HG03342 (cell line): ENCODE results near the gene HERC3.

Experiments used
- ATAC-seq: cut with Tn5 transposase; IDR thresholded peaks from one replicate; pipeline ENCODE4 v1.9.1; 2021; ENCODE audit warnings: mild to moderate bottlenecking, moderate library complexity; ENCODE audit not compliant: unreplicated experiment

HERC3 gene

DNA sequence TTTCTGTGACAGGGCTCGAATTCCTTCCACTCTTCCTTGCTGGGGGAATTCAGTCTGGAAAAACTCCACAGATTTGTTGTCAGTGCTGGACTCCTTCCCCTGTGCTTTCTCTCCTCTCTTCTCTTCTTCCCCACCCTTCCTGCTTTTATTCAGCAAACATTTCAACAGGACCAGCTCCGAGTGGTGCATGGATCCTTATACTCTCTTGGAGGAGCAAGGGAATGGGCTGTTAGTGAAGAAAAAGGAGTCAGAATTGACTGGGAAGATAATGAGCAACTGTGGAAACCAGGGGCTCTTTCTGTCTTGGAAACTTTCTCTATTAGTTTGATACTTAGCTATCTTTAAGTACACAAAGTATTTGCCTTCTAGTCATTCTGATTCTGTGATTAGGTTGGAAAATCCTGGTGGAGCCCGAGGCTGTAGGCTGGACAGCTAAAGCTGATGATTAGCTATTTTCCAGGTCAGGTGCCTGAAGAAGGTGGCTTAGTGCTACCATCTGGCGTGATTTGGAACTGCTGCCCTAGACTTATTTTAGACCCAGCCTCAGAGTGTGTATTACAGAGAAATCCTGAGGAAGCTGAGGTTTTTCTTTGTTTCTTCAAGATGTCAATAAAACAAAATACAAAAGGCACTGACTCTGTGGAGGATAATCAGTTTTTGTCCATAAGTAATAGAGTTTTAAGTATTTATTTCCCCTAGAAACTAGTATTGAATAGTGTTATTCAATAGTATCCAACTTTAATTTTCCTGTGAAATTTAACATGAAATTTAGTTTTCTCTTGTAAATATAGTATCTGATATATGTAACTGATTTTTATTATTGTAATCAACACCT, 67.0 kb downstream of the HERC3 start:
- peak; percentile 94 for ATAC-seq

DNA sequence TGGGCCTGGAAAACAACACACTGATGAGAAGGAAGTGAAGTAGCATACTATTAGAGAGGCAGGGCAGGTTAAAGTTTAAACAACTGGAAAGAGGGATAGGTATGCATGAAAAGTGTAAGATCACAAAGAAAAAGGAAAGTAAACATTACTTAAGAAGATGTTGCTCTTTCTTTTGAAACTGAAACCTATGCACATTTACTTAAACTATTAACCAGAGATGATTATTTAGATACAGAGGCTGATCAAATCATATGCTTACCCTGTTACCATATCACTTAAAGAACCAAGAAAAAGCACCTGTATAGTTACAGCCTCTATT, 67.6 kb downstream of the HERC3 start:
- ATAC-seq: no peak

DNA sequence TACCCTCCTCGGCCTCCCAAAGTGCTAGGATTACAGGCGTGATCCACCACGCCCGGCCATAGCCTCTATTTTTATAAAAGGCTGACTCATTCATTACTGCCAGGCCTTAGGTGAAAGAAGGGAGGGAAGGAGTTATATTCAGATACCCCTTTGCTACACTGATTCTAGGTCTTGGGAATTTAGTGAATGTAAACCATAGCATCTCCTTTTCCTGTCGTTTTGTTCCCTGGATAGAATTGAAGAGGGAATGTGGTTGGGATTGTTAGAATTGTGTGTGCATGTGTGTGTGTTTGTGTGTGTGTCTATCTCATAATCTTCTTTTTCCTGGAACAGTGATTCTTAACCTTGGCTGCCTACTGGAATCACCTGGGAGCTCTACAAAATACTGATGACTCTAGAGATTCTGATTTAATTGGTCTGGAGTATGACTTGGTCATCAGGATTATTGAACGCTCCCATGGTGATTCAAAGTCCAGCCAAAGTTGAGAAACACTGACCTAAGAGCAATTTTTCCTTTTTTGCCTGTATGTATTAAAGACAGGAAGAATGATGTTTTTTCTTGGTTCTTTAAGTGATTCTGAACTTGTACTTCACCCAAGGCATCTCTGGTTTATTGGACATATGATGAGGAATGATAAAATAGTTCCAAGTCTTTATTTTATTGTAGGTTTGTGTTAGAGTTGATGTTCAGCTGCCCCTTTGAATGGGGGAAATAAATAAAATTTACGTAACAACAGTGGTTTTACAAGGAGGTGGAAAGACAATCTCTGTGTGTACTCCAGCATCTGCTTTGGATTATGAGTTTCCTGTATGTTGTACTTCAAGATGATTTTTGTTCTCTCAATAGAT, 68.4 kb downstream of the HERC3 start:
- ATAC-seq: no peak

DNA sequence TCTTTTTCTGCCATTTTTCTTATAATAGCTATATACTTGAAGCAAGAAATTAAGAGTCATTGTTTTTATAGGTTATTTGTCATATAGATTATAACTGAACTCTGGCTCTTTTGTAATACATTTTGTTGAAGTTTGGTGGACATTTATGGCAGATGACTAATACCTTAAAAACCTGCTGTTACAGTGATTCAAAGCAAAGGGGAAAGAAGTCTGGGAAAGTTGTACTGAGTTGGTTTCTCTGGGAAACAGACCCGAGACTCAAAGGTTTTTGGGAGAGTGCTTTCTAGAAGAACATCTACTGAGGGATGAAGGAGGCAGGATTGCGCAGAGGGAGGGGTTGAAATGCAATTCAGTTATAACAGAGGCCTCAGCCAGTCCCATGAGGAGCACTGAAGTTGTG, 69.5 kb downstream of the HERC3 start:
- ATAC-seq: no peak

DNA sequence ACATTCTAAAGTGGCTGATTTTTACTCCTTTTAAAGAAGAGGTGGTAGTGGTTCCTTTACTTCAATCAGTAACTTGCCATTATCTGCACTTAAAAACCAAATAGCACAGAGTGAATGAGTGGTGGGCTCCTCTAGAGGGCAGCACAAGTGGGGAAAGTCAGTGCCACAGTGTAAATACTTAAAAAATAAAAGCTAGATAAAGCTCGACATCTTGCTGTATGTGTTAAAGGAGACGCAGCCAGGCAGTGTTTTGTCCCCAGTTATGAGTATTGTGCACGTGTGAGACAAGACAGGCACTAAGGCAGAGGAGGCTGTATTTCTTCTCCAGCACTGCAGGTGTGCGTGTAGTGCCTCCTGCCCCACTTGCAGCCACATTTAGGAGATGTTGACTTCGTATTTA, 80.7 kb downstream of the HERC3 start:
- peak; percentile 77 for ATAC-seq

DNA sequence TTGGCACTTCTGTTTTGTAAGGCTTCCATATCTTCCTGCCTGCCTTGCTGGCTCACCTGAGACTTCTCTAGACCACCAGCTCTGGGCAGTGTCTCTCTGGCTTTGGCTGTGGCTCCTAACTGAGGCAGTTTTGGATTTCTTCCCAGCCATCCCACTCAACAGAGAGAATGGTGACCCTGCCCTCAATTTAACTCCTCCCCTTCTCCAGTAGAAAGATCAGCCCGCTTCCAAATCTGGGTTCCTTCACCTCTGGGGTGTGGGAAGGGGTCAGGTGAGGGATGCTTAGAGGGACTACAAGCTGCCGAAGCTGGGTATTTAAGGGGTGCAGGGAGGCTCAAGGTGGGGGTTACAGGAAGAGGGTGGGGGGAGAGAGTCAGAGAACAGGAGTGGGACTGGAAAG, 81.6 kb downstream of the HERC3 start:
- ATAC-seq: no peak

DNA sequence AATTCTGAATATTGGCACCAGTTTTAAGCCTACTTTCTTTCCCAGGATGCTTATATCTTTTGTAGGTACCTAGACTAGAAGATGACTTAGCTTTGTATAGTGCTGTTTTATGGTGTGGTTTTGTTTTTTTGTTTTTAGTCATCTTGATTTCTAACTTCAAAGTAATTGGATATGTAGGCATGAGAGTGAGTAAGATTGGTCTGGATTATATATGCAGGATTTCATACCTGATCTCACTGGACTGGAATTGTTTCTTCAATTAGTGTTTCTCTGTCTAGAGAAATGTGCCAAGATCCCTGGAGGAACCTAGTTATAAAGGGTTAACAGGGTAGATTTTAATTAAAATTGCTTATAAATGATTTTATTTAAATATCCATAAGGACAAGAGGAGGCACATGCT, 82.3 kb downstream of the HERC3 start:
- ATAC-seq: no peak

DNA sequence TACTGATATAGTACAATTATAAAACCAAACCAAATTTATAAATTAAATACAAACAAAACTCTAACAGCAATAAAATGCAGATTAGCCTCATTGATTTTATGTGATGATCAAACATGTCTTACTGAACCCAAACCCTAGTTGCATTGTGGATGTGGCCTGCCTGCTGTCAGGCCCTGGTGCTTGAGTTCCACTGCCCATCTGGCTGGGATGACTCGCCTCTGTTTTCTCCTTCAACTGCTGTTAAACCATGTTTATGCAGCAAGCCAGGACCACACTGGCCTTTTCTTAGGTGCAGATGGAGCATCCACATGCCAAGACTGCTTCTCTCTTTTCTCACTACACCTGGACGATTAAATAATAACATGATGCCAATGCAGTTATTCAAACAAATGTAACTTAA, 82.7 kb downstream of the HERC3 start:
- no peak for ATAC-seq

DNA sequence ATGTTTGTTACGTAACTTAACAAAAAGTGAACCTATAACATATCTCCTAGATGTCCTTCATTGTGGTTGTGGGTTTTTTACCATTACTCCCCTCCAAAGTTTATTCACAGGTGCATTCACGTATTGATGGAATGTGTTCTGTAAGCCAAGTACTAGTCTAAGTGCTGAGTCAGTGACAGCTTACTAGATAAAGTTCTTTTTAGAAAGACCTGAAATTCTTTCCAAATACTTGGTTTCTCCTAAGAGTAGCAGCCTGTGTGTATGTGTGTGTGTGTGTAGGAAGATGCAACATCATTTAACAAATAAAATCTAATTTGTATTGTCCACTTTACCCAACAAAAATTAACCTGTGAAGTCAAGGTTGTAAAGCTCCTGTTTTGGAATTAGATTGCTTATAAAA, 83.3 kb downstream of the HERC3 start:
- ATAC-seq: no peak

DNA sequence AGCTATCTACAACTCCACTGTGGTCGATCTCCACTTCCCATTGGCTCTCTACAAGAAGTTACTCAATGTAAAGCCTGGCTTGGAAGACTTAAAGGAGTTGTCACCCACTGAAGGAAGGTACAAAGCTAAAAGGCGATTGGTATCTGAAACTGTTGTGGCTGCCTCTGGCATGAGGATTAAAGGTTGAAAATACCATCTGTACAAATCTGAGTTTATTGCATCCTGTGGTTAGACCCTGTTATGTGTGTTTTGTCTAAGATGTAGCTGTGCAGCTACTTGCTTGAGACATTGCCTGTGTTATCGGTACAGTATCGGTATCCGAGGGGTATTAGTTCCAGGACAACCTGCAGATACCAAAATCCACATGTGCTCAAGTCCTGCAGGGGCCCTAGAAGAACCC, 88.9 kb downstream of the HERC3 start:
- no peak for ATAC-seq

DNA sequence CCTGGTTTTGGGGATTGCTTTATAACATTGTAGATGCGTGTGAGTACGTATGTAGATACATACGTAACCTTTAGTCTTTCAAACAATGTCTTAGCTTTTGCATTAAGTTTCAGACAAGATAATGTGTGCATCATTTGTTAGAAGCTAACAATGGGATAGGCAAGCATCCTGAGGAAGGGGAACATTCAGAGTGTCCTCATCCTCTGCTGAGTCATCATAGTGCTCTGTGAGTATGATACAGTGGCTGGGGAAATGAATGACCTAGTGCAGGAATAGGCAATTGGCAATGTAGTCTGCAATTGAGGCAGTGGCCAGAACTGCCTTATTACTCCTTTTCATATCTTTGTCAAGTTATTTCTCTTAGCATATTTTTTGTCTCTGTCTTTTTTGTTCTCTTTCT, 98.1 kb downstream of the HERC3 start:
- no peak for ATAC-seq

DNA sequence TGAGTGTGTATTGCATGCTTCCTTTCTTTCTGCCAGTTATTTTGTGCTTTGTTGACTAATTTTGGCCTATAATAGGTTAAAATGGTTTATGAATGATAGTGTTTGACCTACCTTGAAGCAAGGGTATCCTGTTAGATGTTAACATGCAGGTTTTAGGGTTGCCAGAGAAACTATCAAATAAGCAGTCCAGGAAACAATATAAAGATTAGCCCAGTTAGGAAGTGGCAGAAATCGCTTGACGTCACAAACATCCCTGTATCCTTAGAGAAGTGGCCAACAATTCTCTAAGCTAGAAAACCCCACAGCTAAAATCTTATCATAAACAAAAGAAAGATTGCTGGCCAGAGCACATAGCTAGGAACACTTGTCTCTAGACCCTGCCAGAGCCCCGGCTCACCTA, 101.5 kb downstream of the HERC3 start:
- no peak for ATAC-seq

DNA sequence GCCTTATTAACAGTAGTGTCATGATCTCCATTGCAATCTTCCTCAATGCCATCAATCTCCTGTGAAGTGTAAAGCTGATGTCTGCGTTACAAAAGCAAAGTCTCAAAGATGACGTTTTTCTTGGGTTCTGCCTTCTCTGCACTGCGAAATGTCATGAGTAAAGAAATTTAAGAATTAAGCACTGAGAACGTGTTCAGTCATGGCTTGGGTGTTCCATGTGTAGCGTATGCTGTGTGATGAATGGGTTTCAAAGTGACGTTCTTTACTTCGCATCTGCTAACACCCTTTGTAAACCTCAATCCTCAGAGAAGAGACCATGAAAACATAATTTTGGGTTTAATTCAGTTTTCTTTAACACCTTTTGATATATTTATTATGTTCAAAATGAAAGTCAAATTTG, 104.3 kb downstream of the HERC3 start:
- no peak for ATAC-seq

DNA sequence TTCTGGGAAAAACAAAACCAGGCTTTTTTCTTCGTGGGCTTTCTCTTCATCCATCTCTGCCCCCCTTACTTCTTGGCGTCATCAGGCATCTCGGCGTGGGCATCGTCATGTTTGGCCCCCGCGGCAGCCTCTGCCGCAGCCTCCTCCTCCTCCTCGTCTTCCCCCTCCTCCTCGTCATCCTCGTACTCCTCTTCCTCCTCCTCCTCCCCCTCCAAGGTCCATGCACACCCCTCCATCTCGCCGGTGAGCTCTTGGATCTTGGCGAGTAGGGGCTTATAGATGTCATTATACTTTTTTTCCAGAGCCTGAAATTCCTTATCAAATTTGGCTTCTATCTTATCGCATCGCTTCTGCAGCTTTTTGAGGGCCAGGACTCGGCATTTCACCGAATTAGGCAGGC, 104.9 kb downstream of the HERC3 start:
- no peak for ATAC-seq

DNA sequence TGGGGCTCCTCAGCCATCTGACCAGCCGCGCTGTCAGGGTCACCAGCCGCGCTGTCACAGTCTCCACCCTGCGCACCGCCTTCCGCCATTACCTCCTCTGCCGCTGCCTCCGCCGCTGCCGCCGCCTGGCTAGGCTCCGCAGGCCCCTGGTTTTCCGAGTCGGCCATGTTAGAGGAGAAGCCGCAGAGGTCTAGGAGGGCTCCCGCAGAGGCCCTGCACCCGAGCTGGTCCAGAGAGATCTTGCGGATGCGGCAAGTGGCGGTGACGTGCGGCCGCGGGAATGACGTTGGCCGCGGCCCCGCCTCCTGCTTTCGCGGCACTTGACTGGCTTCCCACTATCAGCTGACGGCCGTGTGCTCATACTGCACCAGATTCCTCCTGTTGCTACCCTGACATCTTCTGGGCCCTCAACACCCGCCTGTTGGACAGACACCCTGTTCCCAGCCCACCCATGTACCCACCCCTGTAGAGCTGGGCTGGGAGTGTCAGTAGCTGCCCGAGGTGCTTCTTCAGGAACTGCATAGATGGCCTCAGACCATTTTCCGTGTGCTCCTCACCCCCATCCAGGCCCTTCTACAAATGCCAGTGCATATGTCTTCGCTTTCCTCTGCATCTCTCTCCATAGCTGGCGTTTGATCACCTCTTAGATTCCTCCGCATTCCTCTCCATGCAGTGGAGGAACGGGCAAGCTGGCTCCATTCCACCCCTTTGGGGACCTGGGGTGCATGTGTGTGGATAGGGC, 105.5 kb downstream of the HERC3 start, which contains the start of gene NAP1L5:
Gene NAP1L5 (minus strand): TSS at position 242 of the 742 bp plus-strand sequence. CDS start 75 bp downstream, at position 167.
- ATAC-seq: peak; percentile 98

DNA sequence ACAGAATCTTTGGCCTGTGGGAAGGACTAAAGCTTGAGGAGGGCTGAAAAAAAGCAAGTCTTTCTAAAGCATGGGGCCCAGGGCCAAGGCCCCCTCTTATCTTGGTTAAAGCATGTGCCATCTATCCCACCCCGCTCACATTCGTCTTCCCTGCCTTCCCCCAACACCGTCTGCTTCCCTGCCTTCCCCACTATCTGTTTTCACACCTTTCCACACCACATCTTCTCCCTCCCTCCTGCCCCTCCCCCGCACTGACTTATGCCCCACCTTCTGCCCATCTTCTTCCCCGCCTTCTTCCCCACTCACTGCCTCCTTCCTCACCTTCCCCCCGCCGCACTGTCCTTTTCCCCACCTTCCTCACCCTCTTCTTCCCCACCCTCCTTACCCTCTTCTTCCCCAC, 106.2 kb downstream of the HERC3 start:
- no peak for ATAC-seq

DNA sequence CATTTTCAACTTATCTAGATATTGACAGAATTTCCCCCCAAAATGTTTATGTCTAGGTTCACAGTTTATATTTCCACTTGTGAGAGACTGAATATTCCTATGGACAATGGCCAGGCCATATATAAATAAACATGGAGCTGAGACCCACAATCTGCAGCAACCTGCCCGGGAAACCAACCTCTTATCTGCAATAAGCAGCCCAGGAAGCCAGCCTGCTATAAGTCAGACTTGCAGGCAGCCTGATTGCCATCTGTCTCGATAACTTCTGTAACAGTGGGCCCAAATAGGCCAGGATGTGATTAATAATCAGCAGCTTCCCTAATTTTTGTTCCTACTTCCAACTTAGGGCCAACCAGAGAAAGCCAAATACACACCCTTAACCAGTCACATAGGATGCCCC, 110.5 kb downstream of the HERC3 start:
- no peak for ATAC-seq

DNA sequence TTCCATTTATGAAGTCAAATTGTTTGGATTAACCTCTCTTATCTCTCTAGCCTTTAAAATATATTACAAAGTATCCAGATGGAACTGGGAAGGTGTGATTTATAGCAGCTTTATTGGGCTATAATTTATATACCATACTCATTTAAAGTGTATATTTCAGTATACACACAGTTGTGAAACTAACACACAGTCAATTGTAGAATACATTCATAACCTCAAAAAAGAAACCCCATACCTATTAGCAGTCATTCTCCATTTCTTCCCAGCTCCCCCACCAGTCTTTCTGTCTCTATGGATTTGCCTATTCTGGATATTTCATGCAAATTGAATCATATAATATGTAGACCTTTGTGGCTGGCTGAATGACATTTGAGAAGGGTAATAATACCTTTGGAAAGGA, 112.9 kb downstream of the HERC3 start:
- no peak for ATAC-seq

DNA sequence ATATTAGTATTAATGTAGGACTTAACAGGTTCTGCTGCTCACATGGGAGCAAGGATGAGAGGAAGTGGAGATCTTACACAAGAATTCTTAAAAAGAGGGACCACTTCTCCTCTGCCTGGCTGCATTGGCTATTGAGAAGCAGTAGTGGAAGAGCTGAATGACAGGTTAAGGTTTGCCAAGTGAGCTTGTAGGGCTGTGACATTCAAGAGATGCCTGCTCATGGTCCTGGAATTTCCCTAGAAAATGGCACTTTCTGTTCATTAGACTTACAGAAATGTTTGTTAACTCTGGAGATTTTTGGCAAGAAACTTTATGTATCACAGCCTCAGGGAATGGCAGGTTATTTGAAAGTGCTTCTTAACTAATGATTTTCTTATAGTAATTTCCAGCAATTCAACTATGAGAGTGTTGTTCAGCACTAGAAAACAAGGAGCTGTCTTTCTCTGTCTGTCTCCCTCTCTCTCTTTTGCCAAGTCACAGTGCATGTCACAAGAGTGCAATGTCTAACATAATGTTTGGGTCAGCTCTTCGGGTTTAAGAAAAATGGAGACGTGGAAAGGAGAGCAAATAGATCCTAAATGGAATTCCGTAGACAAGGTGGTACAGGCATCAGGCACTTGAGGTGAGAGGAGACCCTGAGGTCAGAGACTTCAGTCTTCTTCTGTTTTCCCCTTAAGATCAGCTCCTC, 113.7 kb downstream of the HERC3 start:
- ATAC-seq: no peak

DNA sequence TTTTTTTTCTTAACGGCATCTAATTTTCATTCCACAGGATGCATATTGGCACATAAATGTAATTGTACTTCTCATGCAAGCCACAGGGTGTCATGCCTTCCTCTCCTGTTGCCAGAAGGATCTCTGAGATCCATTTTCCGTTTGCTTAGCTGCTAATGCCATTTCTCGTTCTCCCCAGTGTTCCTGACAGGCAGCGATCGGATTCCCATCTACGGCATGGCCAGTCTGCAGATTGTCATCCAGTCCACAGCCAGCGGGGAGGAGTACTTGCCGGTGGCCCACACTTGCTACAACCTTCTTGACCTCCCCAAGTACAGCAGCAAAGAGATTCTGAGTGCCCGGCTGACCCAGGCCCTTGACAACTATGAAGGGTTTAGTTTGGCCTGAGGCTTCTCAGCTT, 114.3 kb downstream of the HERC3 start:
- no peak for ATAC-seq

DNA sequence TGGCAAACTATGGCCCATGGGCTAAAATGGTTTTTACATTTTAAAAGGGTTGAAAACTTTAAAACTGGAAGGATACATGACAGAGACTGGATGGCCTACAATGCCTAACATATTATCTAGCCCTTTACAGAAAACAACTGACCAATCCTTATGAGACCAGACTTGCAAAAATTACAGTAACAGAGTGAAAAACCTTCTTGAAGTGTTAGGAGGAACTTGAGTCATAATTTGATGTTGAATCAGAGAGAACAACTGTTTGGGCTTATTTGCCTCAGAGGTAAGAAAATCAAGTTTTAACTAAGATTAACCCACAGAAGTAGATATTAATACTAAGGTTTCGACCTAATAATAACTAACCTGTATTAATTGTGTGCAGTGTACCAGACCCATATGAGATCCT, 117.7 kb downstream of the HERC3 start:
- ATAC-seq: no peak
